HEK293T (cell line): ENCODE measurements around the gene FADS3.

ENCODE experiments used
- ARNT ChIP-seq: fragments of 450-650 bp; IDR thresholded peaks from 2 replicates; pipeline ENCODE4 v1.6.1; 2017; ENCODE audit warnings: mild to moderate bottlenecking
- BHLHE40 ChIP-seq: fragments of 450-650 bp; IDR thresholded peaks from 2 replicates; pipeline ENCODE4 v1.6.1; 2016; ENCODE audit warnings: mild to moderate bottlenecking, moderate library complexity, borderline replicate concordance
- ELF4 ChIP-seq: fragments of 450-650 bp; IDR thresholded peaks from 2 replicates; pipeline ENCODE4 v1.6.1; 2017; ENCODE audit warnings: antibody characterized with exemption
- FOXA1 ChIP-seq: fragments of 450-650 bp; IDR thresholded peaks from 2 replicates; pipeline ENCODE4 v1.6.1; 2016; ENCODE audit warnings: mild to moderate bottlenecking
- FOXK2 ChIP-seq: fragments of 450-650 bp; IDR thresholded peaks from 2 replicates; pipeline ENCODE4 v1.6.1; 2016; ENCODE audit warnings: mild to moderate bottlenecking
- L3MBTL2 ChIP-seq: fragments of 450-650 bp; conservative IDR thresholded peaks from 2 replicates; pipeline ENCODE4 v1.6.1; 2016; ENCODE audit warnings: mild to moderate bottlenecking
- LEF1 ChIP-seq: fragments of 450-650 bp; IDR thresholded peaks from 2 replicates; pipeline ENCODE4 v1.6.1; 2017; ENCODE audit warnings: mild to moderate bottlenecking, borderline replicate concordance
- PKNOX1 ChIP-seq: fragments of 450-650 bp; IDR thresholded peaks from 2 replicates; pipeline ENCODE4 v1.6.1; 2016
- SP1 ChIP-seq: fragments of 450-650 bp; IDR thresholded peaks from 2 replicates; pipeline ENCODE4 v1.6.1; 2017

GRCh38 chr11:61866958-61867343 is 24.4 kb downstream of the FADS3 start:
- TF ChIP-seq BHLHE40: no peak
- no peak for TF ChIP-seq ELF4
- no peak for TF ChIP-seq SP1
- TF ChIP-seq FOXK2: no peak
- no peak for TF ChIP-seq L3MBTL2
- no peak for TF ChIP-seq ARNT
- no peak for TF ChIP-seq PKNOX1
- TF ChIP-seq LEF1: no peak
- no peak for TF ChIP-seq FOXA1
